ENCODE measurements around the gene IVNS1ABP. TPM values are rescaled to one million over a fixed set of nuclear protein-coding genes. Genes with fewer than 3 reads are reported as not detected.

The IVNS1ABP gene
- total RNA-seq, 4 donors from 2014 or later, result 41.8 to 125 (median 66.7) TPM

DNA sequence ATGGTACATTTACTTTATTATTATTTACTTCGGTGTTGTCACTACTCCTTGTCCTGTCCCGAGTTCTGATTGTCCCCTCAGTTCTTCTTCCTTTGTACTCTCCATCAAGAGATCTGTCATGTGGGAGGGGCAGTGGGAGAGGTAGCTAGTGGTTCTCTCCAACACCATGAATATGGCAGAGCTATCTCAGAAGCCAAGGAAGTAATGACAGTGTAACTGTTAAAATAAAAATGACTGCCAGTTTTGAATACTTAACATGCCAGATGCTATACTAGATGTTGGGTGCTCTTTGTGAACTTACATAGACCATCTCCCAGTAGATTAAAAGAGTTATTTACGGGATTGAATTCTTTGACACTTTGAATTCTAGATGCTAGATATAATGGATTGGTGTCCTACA lies 28.6 kb downstream of the IVNS1ABP start:
- DNase-seq (ENCODE audit: low spot score in 2 of 2), result no peak
- peaks cover 0 to 36% (median 0%) of the 10 kb centered on the region in 3 donors for H3K36me3 ChIP-seq
- H3K4me1 ChIP-seq, result peaks cover 0 to 10% (median 0%) of the 10 kb centered on the region in 4 donors
- H3K27ac ChIP-seq, result no peak overlapping the region
- TF ChIP-seq EP300 (IDR thresholded peaks at IDR 0.05), result no peak
- no peak for TF ChIP-seq CTCF (IDR thresholded peaks at IDR 0.05)
- TF ChIP-seq POLR2A (IDR thresholded peaks at IDR 0.05), result no peak
- H3K4me3 ChIP-seq, result no peak overlapping the region
- 89 to 93% methylated on average over 3 of the region's 3 CpGs for WGBS, 2 donors
- H3K9me3 ChIP-seq, result peaks cover 0 to 7% (median 0%) of the 10 kb centered on the region in 4 donors
- H3K27me3 ChIP-seq, result no peaks in the 10 kb centered on the region

DNA sequence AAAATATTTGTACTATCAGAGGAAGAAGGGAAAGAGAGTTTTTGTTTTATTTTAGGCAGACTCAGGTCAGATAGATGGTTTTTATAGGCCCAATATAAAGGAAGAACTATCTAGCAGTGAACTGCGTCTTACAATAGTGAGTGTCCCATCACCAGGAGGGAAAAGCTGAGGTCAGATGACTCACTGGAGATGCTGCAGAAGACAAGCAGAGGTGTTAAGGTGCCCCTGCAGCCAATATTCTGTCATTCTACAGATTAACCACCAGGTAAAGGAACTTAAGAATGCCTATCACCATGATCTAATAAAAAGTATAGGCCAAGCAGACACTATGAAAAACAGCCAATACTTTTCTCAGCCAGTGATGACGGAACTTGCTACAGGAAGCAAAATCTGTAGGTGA lies 29.6 kb downstream of the IVNS1ABP start:
- DNase-seq (ENCODE audit: low spot score in 2 of 2), result no peak
- peaks cover 0 to 5% (median 0%) of the 10 kb centered on the region in 4 donors for H3K4me1 ChIP-seq
- H3K36me3 ChIP-seq, result peaks cover 0 to 36% (median 0%) of the 10 kb centered on the region in 3 donors
- no peak overlapping the region for H3K27ac ChIP-seq
- 85 to 86% methylated on average over 2 of the region's 2 CpGs for WGBS, 2 donors
- H3K27me3 ChIP-seq, result no peaks in the 10 kb centered on the region
- no peak for TF ChIP-seq POLR2A (IDR thresholded peaks at IDR 0.05)
- no peak for TF ChIP-seq EP300 (IDR thresholded peaks at IDR 0.05)
- TF ChIP-seq CTCF (IDR thresholded peaks at IDR 0.05), result no peak
- no peak overlapping the region for H3K4me3 ChIP-seq
- peaks cover 0 to 7% (median 0%) of the 10 kb centered on the region in 4 donors for H3K9me3 ChIP-seq

GRCh38 chr1:185284533-185285276 lies 32.3 kb downstream of the IVNS1ABP start:
- H3K27me3 ChIP-seq, result no peaks in the 10 kb centered on the region
- DNase-seq (ENCODE audit: low spot score in 2 of 2), result no peak
- no peak overlapping the region for H3K27ac ChIP-seq
- WGBS, 2 donors, result 71 to 76% methylated on average over 2 of the region's 2 CpGs
- TF ChIP-seq CTCF (IDR thresholded peaks at IDR 0.05), result no peak
- H3K36me3 ChIP-seq, result peaks cover 0 to 47% (median 0%) of the 10 kb centered on the region in 3 donors
- H3K4me1 ChIP-seq, result no peaks in the 10 kb centered on the region
- H3K4me3 ChIP-seq, result no peak overlapping the region
- peaks cover 0 to 7% (median 0%) of the 10 kb centered on the region in 4 donors for H3K9me3 ChIP-seq

DNA sequence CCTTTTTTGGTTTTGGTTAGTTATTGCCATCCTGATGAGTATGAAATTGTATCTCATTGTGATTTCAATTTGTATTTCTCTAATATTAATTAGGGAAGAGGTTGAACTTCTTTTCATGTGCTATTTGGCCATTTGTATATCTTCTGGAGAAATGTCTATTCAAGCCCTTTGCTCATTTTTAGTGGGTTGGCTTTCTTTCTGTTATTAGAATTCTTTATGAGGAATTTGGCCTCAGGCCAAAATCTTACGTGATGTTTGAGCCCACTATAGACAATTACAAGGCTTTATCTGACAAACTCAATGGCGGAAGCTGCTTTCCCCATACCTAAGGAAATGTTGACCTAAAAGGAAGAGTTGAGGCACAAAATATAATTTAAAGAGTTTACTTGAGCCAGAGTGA lies 32.9 kb downstream of the IVNS1ABP start:
- TF ChIP-seq EP300 (IDR thresholded peaks at IDR 0.05) (no peak), CTCF (IDR thresholded peaks at IDR 0.05) (no peak), POLR2A (IDR thresholded peaks at IDR 0.05) (no peak)
- WGBS, 2 donors, result 52 to 71% methylated on average over 2 of the region's 2 CpGs

DNA sequence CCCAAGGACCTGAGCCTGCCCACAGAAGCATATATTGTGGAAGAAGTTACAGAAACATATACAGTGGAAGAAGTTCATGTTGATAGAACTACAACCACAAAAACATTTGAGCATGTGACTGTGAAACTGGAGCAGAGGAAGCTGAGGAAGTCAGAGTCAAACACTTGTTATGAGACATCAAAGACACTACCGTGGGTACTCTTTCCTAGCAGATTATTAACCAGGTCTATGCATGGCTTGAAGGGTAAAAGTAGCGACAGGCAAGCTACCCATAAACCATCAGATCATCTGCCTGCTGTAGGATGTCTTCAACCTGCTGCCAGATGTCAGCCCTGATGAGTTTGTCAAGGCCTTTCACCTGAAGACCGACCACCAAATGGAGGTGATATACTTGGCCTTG lies 35.8 kb downstream of the IVNS1ABP start:
- WGBS, 2 donors, result 81 to 84% methylated on average over 3 of the region's 3 CpGs
- Histone ChIP-seq H3K27me3 (no peaks in the 10 kb centered on the region), H3K27ac (no peak overlapping the region), H3K4me1 (no peaks in the 10 kb centered on the region), H3K9me3 (peaks cover 0 to 4% (median 0%) of the 10 kb centered on the region in 4 donors), H3K4me3 (no peak overlapping the region), H3K36me3 (peaks cover 0 to 49% (median 0%) of the 10 kb centered on the region in 3 donors)
- no peak for DNase-seq (ENCODE audit: low spot score in 2 of 2)
- TF ChIP-seq CTCF (IDR thresholded peaks at IDR 0.05), result no peak
- TF ChIP-seq POLR2A (IDR thresholded peaks at IDR 0.05), result no peak
- no peak for TF ChIP-seq EP300 (IDR thresholded peaks at IDR 0.05)

More for the DNA sequence above, 32.9 kb downstream of the IVNS1ABP start:
- no peaks in the 10 kb centered on the region for H3K4me1 ChIP-seq
- H3K4me3 ChIP-seq, result no peak overlapping the region
- no peaks in the 10 kb centered on the region for H3K27me3 ChIP-seq
- peaks cover 0 to 43% (median 0%) of the 10 kb centered on the region in 3 donors for H3K36me3 ChIP-seq
- H3K27ac ChIP-seq, result no peak overlapping the region
- DNase-seq (ENCODE audit: low spot score in 2 of 2), result no peak
- H3K9me3 ChIP-seq, result peaks cover 0 to 7% (median 0%) of the 10 kb centered on the region in 4 donors

Data from tibial nerve (tissue), 4 donors.